CD4-positive, alpha-beta T cell treated with Interferon gamma for 1 hour (primary cell): ENCODE data around the gene CCBE1.
"Not testable (repeated sequence)": the region's sequence is repeated elsewhere in the genome, so short reads cannot be mapped to it uniquely, and the experiment has no call there.

Experiments
- DNase-seq: peaks from one replicate; pipeline ENCODE4 v3.0.0-alpha.2; 2020

CCBE1 gene

DNA sequence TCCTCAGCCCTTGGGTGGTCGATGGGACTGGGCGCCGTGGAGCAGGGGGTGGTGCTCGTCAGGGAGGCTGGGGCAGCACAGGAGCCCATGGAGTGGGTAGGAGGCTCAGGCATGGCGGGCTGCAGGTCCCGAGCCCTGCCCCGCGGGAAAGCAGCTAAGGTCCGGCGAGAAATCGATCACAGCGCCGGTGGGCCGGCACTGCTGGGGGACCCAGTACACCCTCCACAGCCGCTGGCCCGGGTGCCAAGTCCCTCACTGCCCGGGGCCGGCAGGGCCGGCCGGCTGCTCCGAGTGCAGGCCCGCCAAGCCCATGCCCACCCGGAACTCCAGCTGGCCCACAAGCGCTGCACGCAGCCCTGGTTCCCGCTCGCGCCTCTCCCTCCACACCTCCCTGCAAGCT lies 16.9 kb upstream of the CCBE1 start:
- not testable (repeated sequence) for DNase-seq

DNA sequence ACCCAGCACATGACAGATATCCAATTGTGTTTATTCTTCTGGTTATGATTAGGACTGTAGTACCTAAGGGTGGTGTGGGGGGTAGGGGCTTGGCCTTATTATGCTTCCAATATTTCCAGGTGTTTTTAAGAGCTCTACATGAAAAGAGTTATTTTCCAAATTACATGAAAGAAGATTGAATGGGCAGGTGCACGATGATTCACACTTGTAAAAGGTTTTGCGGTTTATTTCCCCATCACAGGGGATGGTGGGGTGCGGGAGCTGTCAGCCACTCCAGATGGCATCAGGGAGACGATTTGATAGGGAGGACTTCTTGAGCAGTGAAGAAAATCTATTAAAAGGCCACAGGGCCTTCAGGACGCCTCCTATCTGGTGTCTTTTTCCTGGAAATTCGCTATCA lies 15.1 kb upstream of the CCBE1 start:
- DNase-seq, result no peak

DNA sequence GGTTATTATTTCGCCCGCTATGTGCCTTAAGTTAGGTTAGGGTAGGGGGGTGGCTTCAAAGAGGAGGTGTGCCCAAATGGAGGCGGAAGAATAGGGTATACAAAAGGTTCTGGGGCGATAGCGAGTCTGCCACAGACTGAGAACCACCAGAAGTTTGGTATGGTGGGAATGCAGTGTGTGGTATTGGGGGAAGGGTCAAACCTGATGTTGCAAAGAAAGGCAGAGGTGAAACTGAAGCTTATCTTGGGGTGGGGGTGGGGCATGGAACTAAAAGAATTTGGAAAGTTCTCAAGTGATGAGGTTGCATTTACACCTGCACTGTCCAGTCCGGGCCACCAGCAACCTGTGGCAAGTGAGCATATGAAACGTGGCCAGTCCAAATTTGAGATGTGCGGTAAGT lies 11.8 kb upstream of the CCBE1 start:
- DNase-seq, result no peak

DNA sequence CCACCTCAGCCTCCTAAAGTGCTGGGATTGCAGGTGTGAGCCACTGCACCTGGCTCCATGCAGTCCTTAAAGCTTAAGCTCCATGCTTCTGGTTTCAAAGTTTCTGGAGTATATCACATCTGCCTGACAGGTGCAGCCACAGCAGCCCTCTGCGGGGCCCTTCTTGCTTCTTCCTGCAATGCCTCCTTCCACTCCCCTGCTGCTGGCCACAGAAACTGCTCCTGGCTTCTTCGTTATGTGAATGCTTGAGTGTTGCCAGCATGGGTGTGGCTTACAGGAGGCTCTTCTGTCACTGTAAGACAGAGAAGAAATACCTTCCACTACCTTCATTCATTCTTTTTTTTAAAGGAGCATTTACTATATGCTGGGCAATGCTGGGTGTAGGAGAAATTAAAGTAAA lies 10.1 kb upstream of the CCBE1 start:
- no peak for DNase-seq

DNA sequence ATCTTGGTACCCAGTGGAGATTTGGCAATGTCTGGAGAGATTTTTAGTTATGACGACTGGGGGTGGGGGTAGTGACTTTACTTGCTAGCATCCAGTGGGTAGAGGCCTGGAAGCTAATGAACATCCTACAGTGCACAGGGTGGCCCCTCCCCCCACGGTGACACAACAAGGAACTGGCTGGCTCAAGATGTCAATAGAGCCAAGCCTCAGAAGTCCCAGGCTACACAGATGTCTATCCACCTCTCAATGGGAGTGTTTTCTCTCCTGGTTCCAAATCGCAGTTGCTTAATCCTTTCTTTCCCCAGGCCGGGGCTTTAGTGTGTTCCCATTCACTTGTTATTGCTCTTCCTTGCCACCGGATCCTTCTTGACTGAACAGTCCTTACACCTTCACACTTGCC lies 9.3 kb upstream of the CCBE1 start:
- DNase-seq, result no peak

DNA sequence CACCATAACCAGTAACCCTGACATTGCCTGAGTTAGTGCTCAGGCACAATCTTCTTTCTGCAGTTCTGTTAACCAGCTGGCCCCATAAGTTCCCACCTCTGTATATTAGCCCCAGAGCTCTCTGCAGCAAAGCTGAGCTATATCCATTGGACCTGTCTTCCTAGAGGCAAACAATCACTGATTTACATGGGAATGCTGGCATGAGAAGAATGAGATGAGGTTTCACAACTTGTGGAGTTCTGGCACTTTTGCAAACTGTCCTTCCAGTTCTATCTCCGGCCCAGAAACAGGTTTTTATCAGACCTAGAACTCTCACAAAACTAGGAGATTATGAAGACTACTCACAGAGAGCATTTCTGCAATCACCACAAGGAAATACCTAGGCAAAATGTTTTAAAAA lies 7.9 kb upstream of the CCBE1 start:
- no peak for DNase-seq

DNA sequence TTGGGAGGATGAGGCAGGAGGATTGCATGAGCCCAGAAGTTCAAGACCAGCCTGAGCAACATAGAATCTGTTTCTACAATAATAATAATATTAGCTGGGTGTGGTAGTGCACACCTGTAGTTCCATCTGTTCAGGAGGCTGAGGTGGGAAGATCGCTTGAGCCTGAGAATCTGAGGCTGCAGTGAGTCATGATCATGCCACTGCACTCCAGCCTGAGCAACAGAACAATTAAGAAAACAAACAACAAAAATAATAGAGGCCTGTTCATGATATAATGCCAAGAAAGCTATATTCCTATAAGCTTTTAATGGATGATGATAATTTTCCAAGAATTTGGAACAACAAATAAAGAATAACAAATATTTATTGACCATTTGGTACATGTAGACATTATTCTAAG lies 6.9 kb upstream of the CCBE1 start:
- DNase-seq, result no peak

DNA sequence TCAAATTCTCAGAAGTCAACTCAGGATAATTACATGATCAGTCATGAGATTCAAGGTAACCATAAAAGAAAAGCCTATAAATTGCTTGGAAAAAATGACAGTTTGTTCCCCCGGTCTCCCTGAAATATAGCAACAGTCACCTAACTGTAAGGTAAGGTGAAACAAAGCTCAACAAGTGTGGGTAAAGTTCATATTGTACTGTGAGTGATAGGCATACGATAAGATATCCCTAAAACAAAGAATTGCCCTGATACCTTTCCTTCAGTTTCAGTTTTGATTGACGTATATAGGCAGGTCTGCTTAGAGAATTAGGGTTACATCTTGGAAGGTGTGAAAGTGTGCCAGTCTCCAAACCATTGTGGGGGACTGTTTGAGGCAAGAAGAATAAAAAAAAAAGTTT lies 4.0 kb upstream of the CCBE1 start:
- DNase-seq, result no peak

DNA sequence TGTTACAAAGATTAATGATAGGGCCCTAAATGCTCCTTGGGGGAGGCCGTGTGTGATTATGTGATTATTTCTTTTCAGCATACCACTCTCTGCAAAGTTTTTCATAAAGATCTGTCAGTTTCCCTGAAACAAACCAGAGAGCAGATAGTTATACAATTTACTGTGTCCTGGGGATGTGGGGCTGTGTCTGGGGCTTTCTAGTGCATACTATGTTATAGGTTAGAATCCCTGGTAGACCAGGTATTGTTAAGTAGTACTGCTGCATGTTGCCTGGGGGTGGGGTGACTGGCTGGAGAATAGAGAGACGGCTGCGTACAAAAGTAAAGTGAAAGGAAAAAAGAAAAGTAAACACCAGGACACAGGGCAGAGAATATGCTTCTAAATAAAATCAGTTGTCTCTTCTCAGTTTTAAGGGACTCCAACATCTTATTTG lies 3.3 kb upstream of the CCBE1 start:
- DNase-seq, result no peak

DNA sequence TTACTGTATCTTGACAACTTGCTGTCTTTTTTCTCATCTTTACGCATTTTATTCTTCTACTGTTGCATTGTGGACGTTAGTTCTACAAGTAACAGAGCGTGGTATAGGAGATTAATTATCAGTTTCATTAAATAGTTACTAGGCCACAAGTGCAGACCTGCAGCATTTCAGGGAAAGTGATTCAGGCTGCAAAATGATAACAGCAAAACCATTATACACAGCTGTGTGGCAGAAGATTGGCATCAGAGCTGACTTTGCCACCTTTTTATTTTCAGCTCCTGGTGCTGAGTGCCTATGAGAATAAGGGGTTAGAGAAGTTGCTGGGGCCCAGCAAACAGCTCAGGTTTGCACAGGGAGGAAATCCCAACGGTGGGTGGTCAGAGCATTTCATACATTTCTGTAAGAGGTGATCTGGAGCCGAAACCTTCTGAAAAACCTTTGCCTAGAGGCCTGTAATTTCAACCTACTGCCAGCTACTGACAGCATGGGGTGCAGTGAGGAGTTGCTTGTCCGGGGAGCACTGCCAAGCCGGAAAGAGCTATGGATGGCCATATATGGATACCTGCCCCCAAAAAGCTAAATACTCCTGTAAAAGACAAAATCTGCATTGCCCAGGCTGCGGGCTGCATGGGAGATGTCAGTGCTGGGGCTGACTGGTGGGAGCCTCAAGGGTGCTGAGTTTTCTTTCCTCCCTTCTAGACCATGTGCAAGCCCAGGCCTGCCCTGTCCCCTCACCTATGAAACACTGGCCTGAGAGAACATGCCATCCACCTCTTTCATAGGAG lies 2.7 kb upstream of the CCBE1 start:
- DNase-seq, result no peak

DNA sequence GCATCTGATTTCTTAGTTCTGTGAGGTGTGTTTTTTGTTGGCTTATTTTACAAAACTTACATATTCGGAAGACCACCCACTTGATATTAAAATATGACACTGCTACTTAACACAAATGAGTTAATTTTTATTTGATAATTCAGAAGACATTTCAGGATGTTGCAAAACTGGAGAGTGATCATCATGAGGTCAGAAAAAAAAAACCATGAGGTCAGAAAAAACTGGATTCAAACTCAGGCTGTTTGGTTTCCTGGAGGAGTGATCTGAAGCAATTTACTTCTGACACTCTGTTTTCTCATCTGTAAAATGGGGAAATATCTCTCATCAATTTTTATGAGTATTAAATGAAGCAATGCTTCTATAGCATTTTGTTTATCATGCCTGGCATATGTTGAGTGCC lies 1.8 kb upstream of the CCBE1 start:
- no peak for DNase-seq

DNA sequence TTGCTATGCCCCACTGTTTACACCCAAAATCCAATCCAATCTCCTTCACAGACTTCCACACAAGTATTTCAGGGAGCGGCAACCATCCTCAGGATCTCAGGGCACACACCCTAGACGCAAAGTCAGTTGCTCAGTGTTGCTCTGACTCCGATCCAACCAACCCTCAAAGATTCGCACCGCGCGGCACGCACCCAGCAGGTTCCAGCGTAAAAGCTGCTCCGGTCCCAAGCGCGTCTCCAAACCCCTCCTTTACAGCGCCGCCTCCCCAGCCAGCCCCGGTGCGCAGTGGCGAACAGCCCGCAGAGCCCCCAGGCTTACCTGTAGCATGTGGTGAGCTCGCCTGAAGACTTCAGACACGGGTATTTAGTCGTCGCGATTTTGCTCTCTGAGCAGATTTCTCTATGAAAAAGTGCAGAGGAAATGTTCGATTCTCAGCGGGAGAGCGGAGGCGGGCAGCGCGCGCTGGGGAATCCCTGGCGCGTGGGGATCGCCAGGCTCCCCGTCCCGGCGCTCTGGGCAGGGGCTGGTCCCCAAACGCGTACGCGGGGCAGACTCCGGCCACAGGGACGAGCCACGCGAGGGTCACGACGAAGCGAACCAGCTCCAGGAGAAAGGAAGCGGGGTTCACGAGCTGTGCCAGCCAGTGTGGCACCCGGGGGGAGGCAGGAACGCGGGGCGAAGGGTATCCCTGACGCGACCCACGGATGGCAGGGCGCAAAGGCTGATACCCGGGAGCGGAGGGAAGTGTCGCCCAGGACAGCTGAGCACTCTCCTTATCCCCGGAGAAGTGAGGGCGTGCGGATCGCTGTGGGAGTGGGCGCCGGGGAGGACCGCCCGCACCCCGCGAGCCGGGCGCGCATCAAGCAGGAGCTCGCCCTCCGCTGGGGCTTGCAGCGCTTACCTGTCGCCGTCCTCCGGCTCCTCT lies 650 bp downstream of the CCBE1 start:
- no peak for DNase-seq

DNA sequence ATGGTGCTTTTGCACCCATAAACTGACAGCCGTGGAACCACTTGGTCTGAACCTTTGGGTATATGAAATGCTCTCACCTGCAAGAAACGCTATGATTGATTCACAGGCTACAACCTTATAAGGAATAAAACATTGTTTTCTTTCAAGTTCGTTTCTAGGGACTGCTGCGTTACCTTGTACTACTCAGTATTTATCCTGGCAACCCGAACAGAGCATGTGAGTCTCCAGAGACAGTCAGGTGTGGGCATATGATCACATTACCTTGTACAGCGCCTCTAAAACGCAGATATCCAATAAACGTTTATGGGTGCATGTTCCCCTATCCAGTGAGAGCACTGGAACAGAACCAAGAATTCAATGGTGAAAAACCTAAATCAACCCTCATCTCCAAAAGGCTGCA lies 1.7 kb downstream of the CCBE1 start:
- DNase-seq, result no peak

DNA sequence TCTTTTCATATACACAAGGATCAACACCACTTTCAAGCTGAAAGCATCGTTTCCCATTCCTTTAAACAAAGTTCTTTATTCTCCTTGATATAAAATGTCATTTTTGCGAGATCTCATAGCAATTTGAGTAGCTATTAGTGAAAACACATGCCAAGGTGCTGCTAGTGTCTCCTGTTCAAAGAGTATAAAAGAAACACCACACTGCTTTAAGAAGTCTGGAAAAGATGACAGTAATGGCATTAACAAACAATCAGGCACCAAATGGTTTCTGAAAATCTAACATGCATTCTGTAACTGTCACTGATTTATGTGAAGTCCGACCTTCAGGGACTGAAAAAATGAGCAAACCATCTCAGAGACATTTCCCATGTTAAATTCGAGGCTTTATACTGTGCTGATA lies 2.4 kb downstream of the CCBE1 start:
- DNase-seq, result no peak

DNA sequence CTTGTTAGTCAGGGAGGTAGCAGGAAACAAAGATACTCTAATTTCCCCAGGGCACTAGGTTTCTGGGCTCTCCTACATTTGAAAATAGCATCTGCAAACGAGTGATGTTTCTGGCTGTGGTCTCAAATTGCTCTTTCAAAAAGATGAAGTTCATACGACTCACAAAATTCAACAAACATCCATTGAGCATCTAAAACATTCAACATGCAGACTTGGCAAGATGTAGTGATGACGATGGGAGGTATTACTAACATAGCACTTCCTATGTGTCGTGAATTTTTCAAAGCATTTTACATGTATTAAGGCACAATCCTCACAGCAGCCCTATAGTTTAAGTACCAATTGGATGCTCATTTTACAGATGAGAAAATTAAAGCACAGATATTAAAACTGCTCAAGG lies 5.2 kb downstream of the CCBE1 start:
- DNase-seq, result no peak

DNA sequence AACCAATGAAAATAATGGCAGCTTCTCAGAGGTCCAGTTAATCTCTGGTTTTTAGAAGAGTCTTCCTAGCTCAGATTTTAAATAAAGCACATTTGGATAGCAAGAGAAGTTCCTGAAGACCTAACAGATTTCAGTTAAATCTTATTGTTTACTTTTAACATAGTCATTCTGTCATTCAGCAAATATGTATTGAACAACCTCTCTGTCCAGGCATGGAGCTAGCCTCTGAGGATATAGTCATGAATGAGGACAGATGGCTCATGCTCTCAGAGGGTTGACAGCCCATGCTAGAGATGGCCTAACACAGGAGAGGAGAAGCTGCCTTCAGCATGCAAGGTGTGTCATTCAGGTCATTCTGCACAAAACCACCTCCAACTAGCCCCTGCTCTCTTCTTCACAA lies 6.2 kb downstream of the CCBE1 start:
- no peak for DNase-seq

DNA sequence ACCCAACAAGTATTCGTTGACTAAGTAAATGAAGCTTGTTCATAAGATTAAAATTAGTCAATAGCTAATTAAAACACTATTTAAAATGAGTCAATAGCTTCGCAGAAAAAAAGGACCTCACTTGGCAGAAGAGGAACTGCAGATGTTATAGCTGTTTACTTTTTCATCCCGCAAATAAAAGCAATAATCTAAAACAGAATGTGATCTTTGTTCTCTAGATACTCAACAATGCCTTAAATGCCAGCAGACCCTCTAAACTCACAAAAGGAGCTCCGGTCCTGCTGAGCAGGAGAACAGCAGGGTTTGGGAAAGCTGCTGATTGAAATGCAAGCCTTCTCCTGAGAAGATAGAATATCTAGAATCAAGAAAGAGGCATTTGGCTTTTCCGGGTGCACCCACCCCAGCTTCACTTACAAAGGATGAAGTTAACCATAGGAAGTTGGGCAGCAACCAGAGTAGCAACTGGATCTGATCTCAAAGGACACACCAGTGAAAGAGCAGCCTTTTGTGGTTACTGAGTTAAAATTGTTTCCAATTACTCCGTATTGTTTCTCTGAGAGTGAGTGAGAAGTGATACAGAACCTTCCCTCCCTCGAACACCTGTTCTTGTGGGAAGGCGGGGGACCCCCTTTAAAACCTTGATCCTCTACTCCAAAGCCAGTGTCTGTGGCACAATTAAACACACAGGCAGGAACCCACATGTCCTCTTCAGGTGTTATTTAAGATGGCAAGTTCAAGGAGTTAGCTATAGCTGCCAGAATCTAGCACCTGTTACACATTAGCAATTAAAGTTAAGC lies 6.8 kb downstream of the CCBE1 start:
- DNase-seq, result no peak

DNA sequence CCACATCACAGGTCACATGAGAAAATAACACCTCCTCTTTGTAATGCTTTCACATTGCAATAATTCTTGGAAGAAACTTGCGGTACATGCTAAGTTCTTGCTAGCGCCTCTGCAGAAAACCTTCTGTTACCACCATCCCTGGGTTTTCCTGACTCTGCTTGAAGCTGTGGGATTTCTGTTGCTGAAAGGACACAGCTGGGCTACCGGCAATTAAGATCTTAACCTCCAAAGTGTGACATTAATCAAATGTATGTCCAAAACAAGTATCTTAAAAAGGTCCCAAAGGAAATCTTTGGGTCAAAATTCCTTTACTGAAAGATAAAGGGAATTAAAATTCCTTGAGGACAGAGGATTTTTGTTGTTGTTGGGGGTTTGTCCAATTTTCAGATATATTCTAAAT lies 7.5 kb downstream of the CCBE1 start:
- DNase-seq, result no peak

DNA sequence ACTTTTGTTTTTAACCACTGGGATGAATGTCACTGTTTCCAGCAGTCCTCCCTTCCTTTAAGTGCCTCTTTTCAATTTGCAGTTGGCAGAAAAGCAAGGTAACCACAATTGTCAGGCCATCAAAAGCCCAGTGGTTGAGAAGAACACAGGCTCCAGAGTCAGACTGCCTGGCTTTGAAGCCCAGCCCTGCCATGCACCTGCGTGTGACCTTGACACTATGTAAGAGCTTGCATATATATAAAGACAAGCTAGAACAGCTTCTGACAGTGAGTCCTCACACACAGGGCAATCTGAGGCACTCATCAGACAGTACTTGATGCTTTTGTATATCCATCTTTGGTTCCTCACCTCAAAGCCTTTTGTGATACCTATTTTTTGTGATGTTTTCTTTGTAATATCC lies 11.0 kb downstream of the CCBE1 start:
- DNase-seq, result no peak

DNA sequence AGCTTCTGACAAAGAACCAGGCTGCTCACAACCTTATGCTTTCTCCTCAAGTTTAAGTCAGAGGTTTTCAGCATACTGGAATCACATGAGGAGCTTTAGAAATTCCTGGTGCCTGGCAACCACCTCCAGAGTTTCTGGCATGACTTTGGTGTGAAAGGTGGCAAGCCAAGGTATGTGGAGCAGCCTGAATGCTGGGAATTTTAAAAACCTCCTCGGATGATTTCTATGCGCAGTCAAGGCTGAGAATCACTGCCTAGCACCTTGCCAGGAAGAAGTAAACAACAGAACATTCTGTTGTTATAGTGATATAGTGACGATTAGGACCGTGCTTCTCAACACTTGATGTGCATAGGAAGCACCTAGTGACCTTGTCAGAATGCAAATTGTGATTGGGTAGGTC lies 11.7 kb downstream of the CCBE1 start:
- DNase-seq, result no peak

DNA sequence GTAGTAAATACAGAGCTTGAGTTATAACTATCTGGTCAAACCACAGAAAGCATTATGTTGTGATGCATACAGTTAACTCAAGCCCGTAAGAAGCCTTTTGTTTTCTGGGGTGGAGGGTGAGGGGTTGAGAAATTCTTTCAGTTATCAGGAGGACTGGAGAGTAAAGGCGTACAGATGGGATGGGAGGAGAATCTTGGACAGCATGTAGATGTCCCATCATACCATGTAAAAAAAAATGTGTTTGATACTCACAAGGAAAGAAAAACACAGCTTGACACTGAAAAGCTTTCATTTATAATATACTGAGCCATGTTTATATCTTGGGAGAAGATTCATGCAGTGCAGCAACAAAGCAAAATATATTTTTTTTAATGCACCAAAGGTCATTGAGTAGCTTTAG lies 12.4 kb downstream of the CCBE1 start:
- DNase-seq, result no peak

DNA sequence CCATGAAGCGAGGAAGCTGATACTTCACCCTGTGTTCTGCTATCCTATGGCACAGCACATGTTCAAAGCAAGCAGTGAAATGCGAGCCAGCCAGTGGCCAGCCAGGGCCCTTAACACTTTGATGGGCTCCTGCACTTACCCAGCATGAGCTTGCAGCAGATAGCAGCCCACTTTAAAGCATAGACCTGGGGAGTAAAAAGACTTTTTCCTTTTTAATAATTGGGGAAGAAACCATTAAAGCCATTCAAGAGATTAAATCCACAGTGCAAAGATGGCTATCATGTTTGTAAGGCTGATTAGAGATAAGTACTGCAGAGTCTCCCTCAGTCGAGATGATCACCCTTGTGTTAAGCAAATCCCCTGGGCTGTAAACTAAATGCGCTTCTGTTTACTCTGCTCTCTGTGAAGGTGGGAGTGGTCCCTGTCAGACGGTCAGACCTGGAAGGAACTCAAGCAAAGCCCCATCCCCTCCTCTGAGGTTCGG lies 15.7 kb downstream of the CCBE1 start:
- no peak for DNase-seq

DNA sequence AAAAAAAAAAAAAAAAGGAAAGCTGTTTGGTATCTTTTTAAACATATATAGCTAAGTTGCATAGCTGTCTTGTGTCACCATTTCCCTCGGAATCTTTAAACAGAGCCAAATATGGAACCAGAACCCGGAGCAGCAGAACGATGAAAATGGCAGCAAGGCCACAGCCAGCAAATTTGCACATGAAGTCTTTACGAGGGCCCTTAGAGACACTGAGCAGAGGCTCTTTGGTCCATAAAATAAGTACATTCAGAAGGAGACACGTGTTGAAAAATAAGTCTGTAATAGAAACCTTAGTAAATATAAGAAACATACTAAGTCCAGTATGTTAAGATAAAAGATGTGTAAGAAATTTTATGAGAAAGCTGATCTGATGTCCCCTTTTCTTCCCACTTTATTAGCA lies 16.2 kb downstream of the CCBE1 start:
- DNase-seq, result no peak
